ENCODE measurements around the gene SLC38A3.
"Not testable (repeated sequence)": the region's sequence is repeated elsewhere in the genome, so short reads cannot be mapped to it uniquely, and the experiment has no call there.

The SLC38A3 gene

DNA sequence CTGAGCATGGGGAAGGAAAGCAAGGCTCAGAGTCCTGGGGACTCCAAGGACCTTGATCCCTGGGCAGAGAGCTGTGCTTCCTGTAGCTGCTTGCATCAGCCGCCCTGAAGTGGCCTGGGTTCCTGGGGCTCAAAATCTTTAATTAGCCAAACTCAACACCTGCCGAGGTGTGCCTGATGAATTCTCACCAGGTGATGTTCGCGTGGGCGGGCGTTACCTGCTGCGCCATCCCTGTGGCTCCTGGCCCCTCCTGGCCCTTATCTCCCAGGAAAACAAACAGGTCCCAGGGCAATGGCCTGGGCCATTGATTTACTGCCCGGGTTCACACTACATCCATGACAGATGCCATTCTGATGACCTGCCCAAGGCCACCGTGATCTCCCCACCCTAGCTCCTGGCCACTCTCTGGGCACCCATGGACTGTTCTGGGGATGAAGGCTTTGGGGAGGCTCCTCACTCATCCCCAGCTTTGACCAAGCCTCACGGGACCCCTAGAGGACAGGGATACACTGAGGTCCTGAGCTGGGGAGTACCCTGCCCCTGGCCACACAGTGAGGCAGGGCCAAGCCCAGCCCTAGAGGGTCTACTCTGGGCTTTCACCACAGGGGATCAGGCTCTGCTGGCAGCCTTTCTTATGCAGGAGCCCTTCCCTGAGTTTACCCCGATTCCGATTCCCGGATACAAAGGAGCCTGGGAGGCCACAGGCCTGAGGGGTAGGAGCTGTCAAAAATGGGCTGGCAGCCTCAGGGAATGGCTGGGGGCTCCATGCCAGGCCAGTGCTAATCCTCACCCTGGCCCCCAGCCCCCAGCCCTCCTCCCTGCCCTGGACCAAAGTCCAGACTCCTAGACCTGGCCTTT lies 5.7 kb downstream of the SLC38A3 start:
- no peak for DNase-seq (ENCODE audit: low read depth in 2 of 2)

DNA sequence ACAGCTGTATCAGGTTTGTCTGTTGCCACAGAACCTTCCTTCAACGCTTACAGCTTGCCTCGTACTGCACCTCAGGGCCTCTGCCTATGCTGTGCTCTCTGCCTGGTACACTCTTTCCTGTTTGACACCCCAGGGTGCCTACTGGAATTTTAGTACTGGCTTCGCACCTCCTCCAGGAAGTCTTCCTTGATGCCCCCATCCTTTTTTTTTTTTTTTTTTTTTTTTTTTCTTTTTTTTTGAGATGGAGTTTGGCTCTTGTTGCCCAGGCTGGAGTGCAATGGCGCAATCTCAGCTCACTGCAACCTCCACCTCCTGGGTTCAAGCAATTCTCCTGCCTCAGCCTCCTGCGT lies 6.3 kb downstream of the SLC38A3 start:
- not testable (repeated sequence) for DNase-seq (ENCODE audit: low read depth in 2 of 2)

DNA sequence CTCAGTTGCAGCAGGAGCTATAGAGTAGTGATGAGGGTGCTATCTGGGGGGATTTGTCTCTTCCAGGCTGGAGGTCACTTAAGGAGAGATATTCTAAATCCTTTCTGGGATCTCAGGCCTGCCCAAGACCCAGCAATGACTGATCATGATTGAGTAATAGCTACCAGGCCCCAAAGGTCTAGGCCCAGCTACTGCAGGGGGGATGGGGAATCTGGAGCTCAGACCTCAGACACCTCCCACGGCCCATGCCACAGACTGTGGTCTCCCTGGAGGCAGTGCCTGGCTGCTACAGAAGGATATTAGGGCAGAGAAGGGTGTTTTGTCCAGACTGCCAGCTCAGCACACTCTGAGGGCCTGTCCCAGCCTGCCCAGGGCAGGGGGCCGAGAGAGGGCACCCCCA lies 6.9 kb downstream of the SLC38A3 start:
- no peak for DNase-seq (ENCODE audit: low read depth in 2 of 2)

DNA sequence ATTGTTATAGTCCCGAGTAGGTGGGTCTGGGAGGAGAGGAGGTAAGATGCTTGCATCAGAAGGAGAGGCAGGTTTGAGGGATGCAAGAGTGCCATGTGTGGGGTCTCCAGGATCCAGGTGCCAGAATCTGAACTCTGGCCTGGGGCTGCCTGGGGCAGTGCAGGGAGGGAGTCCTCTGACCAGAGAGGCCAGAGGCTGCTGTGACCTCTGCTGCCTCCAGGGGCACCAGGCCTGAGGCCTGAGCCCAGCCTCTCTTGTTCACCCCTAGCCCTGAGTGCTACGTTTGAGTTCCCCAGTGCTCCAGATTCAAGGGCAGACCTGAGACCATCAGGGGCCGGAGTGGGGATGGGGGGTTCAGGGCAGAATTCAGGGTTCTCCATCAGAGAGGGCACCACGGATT lies 7.4 kb downstream of the SLC38A3 start:
- no peak for DNase-seq (ENCODE audit: low read depth in 2 of 2)

DNA sequence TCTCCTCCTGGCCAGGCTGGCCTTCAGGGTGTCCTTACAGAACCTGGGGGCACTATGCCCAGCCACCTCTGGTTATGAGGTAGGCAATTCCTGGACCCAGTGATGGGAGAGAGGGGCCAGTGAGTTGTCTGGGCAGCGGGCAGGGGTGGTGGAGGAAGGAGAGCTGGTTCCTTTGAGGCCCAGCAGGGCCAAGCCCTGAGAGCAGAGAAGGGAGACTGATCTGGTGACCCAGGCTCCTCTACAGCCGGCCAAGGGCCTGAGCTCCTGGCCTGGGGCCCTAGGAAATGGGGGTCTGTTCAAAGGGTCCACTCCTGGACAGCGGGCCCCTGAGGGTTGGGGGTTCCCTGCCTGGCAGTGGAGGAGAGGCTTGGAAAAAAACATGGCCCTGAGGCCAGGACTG lies 7.9 kb downstream of the SLC38A3 start:
- DNase-seq (ENCODE audit: low read depth in 2 of 2): no peak

DNA sequence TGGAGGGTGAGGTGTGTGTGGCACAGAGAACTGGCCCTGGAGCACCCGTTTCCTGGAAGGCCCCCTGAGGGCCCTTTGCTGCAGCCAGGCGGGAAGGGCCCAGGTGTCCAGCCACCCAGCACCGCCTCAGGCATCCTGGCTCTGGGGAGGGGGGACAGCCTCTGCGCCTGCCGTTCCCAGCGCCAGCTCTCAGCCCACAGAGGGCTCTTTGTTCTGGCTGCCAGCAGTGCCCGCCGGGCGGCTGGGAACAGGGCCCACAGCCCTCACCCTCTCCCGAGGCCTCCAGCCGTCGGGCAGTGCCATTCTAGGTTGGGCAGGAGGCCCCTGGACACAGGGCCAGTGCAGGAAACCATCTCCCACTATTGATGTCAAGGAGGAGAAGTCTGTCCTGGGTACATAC lies 8.3 kb downstream of the SLC38A3 start:
- DNase-seq (ENCODE audit: low read depth in 2 of 2): no peak

DNA sequence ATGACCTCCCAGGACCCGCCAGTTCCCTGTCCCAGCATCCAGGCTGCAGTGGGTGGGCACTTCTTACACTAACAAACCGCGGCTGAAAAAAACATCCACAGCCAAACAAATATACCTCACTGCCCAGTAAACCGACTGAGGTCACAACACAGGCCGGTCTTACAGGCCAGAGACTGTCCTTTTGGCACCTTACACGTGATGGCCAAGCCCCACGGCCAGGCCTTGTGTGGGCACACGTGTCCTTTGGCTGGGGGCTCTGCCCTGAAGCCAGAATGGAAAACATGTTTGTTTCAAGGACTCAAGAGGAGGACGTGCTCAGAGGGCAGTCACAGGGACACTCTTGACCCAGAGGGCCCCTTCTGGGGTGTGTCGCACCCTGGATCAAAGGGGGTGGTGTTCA lies 9.8 kb downstream of the SLC38A3 start:
- DNase-seq (ENCODE audit: low read depth in 2 of 2): no peak

DNA sequence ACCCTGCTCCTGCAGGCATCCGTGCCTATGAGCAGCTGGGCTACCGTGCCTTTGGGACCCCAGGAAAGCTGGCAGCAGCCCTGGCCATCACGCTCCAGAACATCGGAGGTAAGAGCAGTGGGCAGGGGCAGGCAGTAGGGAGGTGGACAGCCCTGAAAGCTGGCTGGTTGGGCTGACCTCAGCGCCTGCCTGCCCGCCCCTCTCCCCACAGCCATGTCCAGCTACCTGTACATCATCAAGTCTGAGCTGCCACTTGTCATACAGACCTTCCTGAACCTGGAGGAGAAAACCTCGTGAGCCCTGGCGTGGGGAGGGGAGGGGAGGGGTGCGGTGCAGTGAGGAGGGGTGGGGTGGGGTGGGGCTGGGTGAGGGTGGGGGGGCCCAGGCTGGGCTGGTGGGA lies 10.5 kb downstream of the SLC38A3 start:
- no peak for DNase-seq (ENCODE audit: low read depth in 2 of 2)

DNA sequence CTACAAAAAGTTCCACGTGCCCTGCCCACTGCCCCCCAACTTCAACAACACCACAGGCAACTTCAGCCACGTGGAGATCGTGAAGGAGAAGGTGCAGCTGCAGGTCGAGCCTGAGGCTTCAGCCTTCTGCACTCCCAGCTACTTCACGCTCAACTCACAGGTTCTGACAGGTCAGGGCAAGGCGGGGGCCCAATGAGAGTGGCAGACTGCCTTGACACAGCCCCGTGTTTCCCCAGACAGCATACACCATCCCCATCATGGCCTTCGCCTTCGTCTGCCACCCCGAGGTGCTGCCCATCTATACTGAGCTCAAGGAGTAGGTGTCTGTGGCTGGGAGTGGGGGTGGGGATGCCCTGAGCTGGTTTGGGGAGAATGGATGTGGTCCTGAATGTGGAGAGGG lies 12.6 kb downstream of the SLC38A3 start:
- no peak for DNase-seq (ENCODE audit: low read depth in 2 of 2)

DNA sequence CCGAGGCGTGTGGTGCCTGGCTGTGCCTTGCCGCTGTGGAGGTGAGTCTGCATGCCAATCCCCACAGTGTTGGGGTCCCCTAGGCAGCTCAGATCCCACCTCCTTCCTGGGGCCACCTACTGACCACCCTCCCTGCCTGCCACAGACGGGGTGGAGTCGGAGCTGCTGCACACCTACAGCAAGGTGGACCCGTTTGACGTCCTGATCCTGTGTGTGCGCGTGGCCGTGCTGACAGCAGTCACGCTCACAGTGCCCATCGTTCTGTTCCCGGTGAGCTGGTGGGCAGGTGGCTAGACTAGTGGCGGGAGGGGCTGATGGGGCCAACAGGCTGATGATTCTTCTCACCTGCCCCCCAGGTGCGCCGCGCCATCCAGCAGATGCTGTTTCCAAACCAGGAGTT lies 13.4 kb downstream of the SLC38A3 start:
- no peak for DNase-seq (ENCODE audit: low read depth in 2 of 2)

DNA sequence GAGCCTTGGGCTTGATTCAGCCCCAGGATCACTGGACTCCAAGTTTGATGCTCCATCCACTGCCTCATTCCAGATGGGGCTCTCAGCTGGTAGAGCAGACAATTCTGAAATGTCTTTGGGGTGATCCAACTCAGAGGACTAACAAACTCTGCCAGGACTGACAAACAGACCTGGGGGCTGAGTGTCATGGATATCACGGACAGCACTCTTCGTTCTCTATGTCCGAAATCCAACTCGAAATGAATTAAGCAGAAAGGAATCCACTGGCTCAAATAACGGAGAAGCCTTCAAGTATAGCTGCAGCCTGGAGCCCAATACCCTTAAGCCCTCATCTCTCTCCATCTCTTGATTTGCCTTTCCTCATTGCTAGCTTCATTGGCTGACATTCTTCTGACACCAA lies 14.2 kb downstream of the SLC38A3 start:
- no peak for DNase-seq (ENCODE audit: low read depth in 2 of 2)

DNA sequence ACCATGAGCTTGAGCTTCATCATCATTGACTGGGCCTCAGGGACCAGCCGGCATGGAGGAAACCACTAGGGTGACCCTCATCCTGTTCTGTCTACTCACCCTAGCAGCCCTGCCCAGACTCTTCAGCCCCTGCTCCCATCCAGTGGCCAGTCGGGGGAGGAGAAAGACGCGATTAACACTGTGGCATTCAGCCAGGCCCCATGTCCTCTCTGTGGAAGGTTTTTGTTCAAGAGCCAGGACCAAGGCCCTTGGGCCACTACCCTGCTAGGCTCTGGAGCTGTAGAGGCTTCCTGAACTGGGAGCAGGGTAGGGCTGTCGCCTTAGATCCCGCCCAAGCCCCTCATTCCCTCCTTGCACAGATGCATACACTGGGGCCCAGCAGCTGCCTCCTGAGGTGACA lies 15.0 kb downstream of the SLC38A3 start:
- DNase-seq (ENCODE audit: low read depth in 2 of 2): no peak

DNA sequence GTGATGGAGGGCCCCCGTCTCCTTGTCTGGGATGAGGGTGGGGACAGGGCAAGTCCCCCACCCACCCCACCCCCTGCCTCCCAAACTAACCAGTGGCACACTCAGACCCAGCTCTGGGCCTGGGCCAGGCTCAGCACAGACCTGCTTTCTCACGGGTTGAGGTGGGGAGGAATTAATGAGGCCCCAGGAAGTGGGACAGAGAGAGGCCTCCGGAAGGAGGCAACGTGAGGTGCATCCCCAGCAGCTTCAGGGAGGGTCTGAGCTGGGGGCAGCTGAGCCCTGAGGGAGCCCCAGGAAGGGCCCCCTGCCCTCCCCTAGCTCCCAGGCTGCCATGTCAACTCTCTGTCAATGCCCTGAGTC lies 16.0 kb downstream of the SLC38A3 start:
- DNase-seq (ENCODE audit: low read depth in 2 of 2): no peak

DNA sequence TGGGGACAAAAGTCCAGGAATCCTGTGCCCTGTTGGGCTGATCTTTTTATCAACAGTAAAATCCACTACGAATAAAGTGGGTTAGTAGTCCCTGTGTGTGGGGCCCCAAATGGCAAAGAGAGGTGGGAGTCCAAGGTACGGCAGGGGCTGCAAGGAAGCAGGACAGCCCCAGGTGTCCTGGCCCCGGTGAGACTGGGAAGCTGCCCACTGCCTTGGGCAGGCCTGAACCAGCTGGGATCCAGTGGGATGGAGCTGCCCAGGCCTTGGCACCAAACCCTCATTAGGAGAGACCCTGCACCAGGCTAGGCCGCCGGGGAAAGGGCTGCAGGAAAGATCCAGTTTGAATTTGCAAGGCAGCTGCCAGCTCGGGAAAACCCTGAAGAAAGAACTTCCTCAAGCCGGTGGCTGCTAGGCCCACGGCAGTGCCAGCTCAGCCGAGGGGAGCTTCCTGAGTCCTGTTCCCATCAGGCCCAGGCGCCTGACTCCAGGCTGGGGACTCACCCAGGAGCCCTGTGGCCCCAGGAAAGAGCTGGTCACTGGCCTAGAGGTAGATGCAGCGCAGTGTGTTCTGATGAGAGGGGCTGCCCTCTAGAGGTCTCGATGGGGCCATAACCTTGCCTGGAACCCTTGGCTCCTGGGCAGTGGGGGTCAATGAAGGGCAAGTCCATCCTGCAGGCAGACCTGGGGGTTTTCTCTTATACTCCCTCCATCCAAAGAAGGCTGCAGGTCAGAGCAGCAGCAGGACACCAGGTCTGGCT lies 16.5 kb downstream of the SLC38A3 start:
- no peak for DNase-seq (ENCODE audit: low read depth in 2 of 2)

DNA sequence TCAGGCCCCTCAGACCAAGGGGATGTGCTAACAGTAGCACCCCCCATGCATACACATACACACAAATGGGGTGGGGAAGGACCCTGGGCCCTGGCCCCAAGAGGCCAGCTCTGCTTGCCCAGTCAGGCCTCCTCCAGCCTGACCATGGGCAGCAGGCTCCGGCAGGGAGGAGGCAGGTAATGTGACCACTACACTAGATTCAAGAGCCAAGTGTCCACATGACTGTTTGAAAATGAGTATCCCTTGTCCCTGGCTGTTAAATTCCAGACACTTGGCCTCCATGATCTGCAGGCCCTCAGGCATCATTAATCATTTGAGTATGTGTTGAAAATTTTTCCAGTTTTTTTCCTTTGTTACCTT lies 17.1 kb downstream of the SLC38A3 start:
- no peak for DNase-seq (ENCODE audit: low read depth in 2 of 2)

DNA sequence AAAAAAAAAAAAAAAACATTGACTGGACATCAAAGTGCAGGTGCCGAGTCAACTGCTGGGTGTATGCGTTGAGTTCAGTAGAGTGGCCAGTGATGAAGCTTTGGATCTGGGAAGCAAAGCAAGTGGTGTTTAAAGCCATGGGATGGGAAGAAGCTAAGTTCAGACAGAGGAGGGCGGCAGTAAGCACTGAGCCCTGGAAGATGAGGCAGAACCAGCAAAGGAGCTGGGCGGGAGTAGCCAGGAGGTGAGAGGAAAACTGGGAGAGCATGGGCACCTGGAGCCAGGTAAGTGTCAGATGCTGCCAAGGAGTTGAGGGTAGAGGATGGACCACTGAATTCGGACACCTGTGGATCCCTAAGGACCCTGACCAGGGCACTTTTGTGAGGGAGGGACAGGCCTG lies 19.6 kb downstream of the SLC38A3 start:
- no peak for DNase-seq (ENCODE audit: low read depth in 2 of 2)

DNA sequence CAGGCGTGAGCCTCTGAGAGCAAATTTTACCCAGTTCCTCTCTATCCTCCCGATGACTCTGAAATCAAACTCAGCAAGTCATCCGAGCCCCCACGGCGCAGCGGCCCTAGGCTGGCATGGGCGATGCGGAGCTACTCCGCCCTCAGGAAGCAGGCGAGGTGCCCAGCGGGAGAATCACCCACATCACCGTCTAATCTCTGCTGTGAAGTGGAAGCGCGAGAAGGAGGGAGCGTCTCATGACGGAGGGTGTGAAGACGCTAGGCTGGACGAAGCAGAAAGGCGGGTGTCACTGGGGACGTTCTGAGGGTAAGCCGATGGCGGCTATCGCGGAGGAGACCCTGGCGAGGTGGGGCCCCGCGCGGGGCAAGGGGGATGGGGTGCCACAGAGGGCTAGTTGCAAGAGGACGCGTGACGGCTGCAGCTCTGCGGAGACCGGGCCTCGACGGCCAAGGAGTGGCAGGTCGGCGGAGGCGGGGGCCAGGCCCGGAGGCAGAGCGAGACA lies 21.9 kb downstream of the SLC38A3 start:
- DNase-seq (ENCODE audit: low read depth in 2 of 2): no peak

DNA sequence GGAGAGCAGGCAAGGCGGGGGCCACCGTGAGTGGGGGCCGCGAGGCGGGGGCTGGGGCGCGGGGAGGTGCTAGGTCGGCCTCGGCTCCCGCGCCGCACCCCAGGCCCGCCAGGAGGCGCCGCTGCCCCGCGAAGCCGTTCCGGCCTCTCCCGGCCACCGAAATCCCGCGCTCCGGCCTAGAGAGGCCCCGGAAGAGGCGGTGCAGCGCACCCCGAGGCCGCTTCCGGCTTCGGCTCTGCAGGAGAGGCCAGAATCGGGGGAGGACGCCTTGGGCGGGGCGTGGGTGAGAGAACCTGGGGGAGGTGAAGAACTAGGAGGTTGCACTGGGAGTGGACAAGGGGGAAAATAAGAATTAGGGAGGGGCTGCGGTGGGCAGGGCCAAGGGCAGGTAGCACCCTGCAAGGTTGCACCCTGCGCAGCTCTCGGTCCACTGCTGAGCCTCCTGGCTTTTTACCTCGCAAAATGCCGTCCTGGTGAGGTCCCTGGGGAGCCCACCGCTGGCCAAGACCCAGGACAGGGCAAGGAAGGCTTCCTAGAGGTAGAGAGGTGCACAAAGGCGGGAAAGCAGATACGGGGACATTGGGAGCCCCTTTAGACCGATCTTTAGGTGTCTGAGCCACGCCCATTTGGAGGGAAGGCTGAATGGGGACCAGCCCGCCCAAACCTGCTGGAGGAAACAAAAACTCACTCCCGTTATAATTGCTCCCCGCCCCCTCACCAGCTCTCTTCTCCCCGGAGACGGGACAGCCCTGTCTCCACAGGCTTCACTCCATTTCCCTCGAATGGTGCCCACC lies 22.5 kb downstream of the SLC38A3 start:
- peak; percentile 76 to 82 for DNase-seq (ENCODE audit: low read depth in 2 of 2)

DNA sequence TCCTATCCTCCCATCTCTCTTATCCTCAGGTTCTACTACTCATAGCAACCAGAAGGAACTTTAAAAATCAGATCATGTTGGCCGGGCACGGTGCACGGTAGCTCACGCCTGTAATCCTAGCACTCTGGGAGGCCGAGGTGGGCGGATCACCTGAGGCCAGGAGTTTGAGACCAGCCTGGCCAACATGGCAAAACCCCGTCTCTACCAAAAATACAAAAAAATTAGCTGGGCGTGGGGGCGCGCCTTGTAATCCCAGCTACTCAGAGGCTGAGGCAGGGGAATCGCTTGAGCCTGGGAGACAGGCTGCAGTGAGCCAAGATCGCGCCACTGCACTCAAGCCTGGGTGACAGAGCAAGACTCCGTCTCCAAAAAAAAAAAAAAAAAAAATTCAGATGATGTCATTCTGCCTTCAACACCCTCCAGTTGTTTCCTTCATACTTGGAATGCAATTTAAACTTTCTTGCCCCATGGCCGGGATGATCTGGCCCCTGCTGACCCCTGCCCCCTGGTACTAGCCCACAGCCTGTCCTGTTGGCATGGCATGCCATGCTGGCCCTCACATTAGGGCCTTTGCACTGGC lies 23.2 kb downstream of the SLC38A3 start:
- DNase-seq (ENCODE audit: low read depth in 2 of 2): not testable (repeated sequence)

DNA sequence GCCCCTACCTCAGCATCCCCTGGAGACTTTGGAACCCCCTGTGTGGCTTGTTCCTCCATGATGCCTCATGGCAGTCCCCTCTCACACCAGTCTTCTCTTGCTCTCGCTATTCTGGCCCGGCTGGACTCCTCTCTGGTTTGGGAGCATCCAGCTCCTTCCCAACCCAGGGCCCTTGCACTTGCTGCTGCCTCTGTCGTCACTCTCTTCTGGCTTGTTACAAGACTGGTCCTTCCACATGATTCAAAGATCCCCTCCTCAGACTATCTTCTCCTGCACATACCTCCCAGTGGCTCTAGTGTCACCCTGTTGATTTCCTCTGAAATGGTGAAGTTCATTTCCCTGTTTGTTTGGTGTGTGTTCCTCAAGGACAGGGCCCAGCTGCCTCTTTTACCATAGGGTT lies 24.4 kb downstream of the SLC38A3 start:
- DNase-seq (ENCODE audit: low read depth in 2 of 2): no peak

DNA sequence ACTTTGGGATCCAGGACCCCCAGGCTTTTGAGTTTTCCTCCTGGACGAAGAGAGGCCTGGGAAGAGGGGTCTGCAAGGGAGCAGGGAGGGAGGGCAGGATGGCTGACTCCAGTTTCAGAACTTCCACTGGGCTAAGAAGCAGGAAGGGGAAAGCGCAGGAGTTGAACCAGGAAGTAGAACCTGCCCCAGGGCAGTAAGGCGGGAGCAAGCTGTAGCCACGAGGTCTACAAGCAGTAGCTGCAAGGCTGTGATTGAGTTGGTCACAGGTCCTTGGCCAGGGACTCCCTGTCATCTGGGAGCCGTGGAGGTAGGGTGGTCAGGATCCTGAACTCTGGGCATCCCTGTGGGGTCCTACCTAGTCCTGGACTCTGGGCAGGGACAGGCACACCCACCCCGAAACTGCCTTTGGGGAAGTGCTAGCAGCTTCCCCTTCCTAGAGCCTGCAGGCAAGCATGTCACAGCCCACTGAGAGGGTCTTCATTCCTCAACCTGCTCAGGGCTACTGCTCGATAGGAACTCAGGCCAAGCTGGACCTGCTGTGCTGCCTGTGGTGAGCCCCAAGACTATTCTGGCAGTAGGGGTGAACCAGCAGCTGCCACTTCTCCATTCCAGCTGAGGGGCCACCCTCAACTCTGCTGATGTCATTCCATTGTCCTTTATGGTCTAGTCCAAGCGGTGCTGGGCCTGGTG lies 25.2 kb downstream of the SLC38A3 start:
- DNase-seq (ENCODE audit: low read depth in 2 of 2): no peak

DNA sequence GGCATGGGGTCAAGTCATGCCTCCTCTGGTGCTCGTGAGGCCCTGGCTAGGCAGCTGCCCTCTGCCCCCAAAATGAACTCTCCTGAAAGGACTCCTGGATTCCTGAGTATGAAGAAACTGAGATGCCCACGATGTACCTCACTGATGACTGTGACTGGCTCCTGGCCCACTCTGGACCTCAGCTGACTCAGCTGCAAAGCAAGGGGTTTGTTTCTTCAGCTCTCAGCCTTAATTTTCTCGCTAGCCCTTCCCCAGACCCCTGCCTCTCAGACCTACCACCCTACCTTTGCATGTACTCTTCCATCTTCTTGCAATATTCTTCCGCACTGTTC lies 25.7 kb downstream of the SLC38A3 start:
- no peak for DNase-seq (ENCODE audit: low read depth in 2 of 2)

All from stimulated activated CD4-positive, alpha-beta T cell treated with anti-CD3 and anti-CD28 coated beads, Interleukin-1b, Interleukin-23, amount 100 ng/mL, for 1 hour (primary cell).